Measurements from ENCODE around the gene AMDHD2.

Gene AMDHD2

DNA sequence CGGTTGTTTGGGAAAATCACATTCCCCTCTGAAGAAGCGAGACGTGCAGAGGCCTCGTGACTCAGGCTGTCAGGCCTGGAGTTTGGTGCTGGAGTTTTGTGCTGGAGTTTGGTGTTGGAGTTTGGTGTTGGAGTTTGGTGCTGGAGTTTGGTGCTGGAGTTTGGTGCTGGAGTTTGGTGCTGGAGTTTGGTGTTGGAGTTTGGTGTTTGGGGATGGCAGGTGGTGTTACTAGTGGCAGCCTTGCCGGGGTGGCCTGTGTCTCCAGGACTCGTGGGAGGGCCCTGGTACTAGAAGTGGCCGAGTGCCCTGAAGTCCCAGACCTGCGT is 32.7 kb upstream of the AMDHD2 start:
- CTCF ChIA-PET, result interaction anchor here (0.7 to 8.1 kb wide), 2 partner anchors 14 to 59 kb away, joined by 3 to 36 read pairs; no protein-coding TSS in a partner anchor
- POLR2A ChIA-PET, result no interaction called here

DNA sequence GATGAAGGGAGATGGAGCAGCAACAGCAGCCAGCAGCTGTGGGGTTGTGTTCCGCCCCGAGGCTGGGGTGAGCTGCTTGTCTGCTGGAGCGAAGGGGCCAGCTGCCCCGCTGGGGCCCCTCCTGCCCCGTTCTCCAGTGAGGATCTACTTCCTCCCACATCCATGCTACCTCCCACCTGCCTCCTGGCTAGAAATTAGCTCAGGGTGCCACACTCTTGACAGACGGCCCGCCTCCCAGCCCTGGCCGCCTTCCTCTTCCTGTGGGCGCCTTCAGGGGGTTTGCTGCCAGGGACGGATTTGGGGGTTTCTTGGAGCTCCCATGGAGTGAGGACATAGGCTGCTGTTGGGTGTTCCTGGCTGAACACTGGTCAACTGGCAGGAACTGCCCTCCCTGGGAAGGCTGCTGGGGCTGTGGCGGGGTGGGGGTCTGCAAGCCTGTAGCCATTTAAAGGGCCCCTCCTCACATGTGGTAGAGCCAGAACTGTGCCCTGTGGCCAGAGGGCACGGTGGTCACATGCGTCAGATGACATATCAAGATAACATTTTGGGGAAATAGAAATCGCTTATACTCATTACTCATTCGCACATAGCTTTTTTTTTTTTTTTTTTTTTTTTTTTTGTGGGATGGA is 32.2 kb upstream of the AMDHD2 start:
- POLR2A ChIA-PET, result interaction anchor here (0.6 kb wide), 1 partner anchor 249 kb away, joined by 4 read pairs; no protein-coding TSS in a partner anchor

More for the DNA sequence above, 32.7 kb upstream of the AMDHD2 start:
- TF ChIP-seq, protein P1, sequence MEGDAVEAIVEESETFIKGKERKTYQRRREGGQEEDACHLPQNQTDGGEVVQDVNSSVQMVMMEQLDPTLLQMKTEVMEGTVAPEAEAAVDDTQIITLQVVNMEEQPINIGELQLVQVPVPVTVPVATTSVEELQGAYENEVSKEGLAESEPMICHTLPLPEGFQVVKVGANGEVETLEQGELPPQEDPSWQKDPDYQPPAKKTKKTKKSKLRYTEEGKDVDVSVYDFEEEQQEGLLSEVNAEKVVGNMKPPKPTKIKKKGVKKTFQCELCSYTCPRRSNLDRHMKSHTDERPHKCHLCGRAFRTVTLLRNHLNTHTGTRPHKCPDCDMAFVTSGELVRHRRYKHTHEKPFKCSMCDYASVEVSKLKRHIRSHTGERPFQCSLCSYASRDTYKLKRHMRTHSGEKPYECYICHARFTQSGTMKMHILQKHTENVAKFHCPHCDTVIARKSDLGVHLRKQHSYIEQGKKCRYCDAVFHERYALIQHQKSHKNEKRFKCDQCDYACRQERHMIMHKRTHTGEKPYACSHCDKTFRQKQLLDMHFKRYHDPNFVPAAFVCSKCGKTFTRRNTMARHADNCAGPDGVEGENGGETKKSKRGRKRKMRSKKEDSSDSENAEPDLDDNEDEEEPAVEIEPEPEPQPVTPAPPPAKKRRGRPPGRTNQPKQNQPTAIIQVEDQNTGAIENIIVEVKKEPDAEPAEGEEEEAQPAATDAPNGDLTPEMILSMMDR (IDR thresholded peaks at IDR 0.05; ENCODE audit: control extremely low read depth, extremely low read depth, low read depth, missing control alignments), result no peak
- no peak for DNase-seq (ENCODE audit: extremely low spot score)

DNA sequence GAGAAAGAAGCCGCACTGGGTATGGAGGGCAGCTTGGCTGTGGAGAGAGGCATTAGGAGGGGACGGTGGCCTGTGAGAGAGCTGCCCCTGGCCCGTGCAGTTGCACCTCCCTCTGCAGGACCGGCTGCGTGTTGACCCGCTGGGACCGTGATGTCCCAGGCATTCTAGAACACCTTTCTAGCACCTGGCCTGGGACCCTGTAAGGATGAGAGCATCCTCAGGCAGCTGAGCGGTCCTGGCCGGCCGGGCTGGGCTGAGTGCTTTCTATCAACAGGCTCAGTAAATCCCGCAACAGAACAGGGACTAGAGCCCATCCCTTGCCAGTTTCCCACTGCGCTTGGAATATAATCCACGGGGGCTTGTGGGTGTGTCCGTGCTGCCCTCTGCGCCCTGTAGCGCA is 30.6 kb upstream of the AMDHD2 start:
- no peak for DNase-seq (ENCODE audit: extremely low spot score)
- ChIA-PET POLR2A (no interaction called here), CTCF (interaction anchor here (8.1 kb wide), 1 partner anchor 12 kb away, joined by 36 read pairs; no protein-coding TSS in a partner anchor)
- TF ChIP-seq, protein P1 (IDR thresholded peaks at IDR 0.05; ENCODE audit: control extremely low read depth, extremely low read depth, low read depth, missing control alignments), result no peak

More for the DNA sequence above, 32.2 kb upstream of the AMDHD2 start:
- no peak for DNase-seq (ENCODE audit: extremely low spot score)
- TF ChIP-seq, protein P1 (IDR thresholded peaks at IDR 0.05; ENCODE audit: control extremely low read depth, extremely low read depth, low read depth, missing control alignments), result no peak
- CTCF ChIA-PET, result interaction anchor here (0.7 to 8.1 kb wide), 5 partner anchors 13 to 293 kb away, joined by 3 to 36 read pairs (median 3); partner anchors contain the start of gene TBC1D24

DNA sequence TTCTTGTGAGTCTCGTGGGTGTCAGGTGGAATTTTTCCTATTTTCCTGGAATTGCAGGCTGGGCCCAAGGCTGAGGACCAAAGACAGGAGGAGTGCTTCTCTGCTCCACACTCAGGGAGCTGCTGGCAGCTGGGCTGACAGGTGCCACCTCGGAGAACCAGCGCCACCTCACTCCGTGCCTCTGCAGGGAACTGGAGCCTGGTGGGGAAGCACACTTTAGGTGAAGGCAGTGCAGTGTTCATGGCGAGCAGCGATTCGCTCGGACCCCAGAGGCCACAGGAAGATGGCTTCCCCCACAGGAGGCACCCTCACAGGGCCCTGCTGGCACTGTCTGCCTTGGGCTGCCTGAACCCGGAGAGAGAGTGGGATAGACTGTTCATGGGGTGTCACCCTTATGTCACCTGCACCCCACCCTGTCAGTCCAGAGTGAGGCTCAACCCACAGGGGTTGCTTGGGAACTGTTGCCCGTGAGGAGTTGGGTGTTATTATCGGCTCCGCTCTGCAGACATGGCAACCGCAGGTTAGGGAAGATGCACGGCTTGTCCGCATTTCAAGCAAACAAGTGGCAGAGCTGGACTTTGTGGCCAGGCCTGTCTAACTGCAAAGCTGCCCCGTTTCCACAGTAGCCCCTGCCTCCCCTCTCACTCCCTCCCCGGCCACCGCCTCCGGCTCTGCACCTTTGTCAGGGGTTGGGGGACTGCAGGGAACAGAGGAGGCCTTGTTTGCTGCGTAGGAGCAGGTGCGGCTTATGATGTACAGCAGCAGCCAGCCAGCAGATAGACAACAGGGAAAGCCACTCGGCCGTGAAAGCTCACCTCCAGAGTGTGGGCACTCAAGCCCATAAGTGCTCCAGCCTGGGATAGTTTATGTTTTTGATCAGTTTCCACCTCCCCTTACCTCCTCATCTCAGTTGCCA is 29.7 kb upstream of the AMDHD2 start:
- ChIA-PET POLR2A (no interaction called here), CTCF (interaction anchor here (8.1 kb wide), 1 partner anchor 11 kb away, joined by 36 read pairs; no protein-coding TSS in a partner anchor)
- DNase-seq (ENCODE audit: extremely low spot score), result no peak
- TF ChIP-seq, protein P1 (IDR thresholded peaks at IDR 0.05; ENCODE audit: control extremely low read depth, extremely low read depth, low read depth, missing control alignments), result no peak

DNA sequence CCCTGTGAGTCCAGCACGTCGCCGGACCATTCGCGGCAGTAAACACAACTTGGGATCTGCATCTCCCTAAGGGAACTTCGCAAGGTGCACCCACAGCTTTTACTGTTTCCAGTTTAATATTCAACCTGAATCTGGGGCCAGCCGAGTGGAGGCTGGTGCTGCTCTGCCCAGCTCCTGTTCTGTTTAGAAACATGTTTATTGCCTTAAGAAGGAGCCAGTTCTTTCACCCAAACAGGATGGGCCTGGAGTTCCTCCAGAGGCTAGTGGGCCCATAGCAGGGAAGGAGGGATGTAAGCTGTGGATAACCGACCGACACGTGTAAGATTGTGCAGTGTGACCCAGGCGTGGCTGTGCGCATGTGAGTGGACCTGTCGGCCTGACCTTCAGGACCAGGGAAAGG is 27.9 kb upstream of the AMDHD2 start:
- DNase-seq (ENCODE audit: extremely low spot score), result no peak
- TF ChIP-seq, protein P1 (IDR thresholded peaks at IDR 0.05; ENCODE audit: control extremely low read depth, extremely low read depth, low read depth, missing control alignments), result no peak
- ChIA-PET CTCF (interaction anchor here (8.1 kb wide), 1 partner anchor 9 kb away, joined by 36 read pairs; no protein-coding TSS in a partner anchor), POLR2A (no interaction called here)

DNA sequence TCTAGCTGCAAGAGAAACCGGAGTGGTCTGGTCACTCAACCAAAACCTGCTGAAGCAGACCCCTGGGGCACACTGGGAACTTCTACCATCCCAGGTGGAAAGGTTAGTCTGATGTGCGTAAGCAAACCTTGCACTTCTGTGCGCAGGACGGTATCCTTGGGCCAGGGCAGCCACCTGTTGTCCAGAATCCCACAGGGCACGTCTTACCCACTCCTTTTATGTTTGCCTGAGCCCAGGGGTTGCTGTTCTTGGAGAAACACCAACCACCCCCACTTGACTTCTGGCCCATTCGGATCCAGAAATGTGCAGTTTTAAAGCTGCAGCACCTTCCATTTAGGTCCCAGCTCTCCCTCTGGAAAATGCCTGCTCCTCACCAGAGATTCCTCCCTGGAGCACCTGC is 26.6 kb upstream of the AMDHD2 start:
- POLR2A ChIA-PET, result no interaction called here
- TF ChIP-seq, protein P1 (IDR thresholded peaks at IDR 0.05; ENCODE audit: control extremely low read depth, extremely low read depth, low read depth, missing control alignments), result no peak
- no peak for DNase-seq (ENCODE audit: extremely low spot score)
- CTCF ChIA-PET, result interaction anchor here (8.1 kb wide), 1 partner anchor 8 kb away, joined by 36 read pairs; no protein-coding TSS in a partner anchor

All from GM10248 (cell line).